ENCODE results near the gene SUSD2.

- TF ChIP-seq TAF1 (IDR thresholded peaks at IDR 0.05; ENCODE audit: low read depth, low read length): no peak
- no peak for TF ChIP-seq POLR2AphosphoS5 (IDR thresholded peaks at IDR 0.05; ENCODE audit: low read depth, low read length)
Measured at GRCh38 chr22:24198682-24199052, 17.4 kb downstream of the SUSD2 start.

Measured in GM12891 (cell line).